K562 (cell line): ENCODE results near the gene C1orf122. TPM values are rescaled to one million over a fixed set of nuclear protein-coding genes. Genes with fewer than 3 reads are reported as not detected.

Source experiments
- AFF4 ChIP-seq: sonication (generic); formaldehyde crosslinking; IDR thresholded peaks from 2 replicates; pipeline ENCODE4 v1.8.0; 2023; ENCODE audit warnings: mild to moderate bottlenecking, missing genetic modification reagents
- ARID1B ChIP-seq: fragments of 450-650 bp; IDR thresholded peaks from 2 replicates; pipeline ENCODE4 v1.6.1; 2016; ENCODE audit warnings: antibody characterized with exemption, mild to moderate bottlenecking, inconsistent platforms
- CBFB ChIP-seq: sonication (generic); formaldehyde crosslinking; IDR thresholded peaks from 2 replicates; pipeline ENCODE4 v1.4.0; 2020; ENCODE audit warnings: mild to moderate bottlenecking, missing genetic modification reagents
- CHD4 ChIP-seq: fragments of 200-600 bp; sonication (generic); IDR thresholded peaks from 3 replicates; pipeline ENCODE4 v1.6.1; 2012; ENCODE audit warnings: low read depth, mild to moderate bottlenecking, mixed read lengths, low read length, inconsistent platforms; ENCODE audit not compliant: insufficient read depth, insufficient replicate concordance, poor library complexity, severe bottlenecking
- DPF2 ChIP-seq: fragments of 450-650 bp; IDR thresholded peaks from 2 replicates; pipeline ENCODE4 v1.6.1; 2016
- ETV5 ChIP-seq: sonication (generic); formaldehyde crosslinking; IDR thresholded peaks from 2 replicates; pipeline ENCODE4 v1.4.0; 2020; ENCODE audit warnings: low read depth, mild to moderate bottlenecking, missing genetic modification reagents
- FOXJ3 ChIP-seq: sonication (generic); formaldehyde crosslinking; IDR thresholded peaks from 2 replicates; pipeline ENCODE4 v1.4.0; 2020; ENCODE audit warnings: mild to moderate bottlenecking, missing genetic modification reagents
- FOXK1 ChIP-seq: sonication (generic); formaldehyde crosslinking; IDR thresholded peaks from 2 replicates; pipeline ENCODE4 v1.8.0; 2022; ENCODE audit warnings: missing genetic modification reagents, mild to moderate bottlenecking, borderline replicate concordance
- GATA2 ChIP-seq: sonication (generic); formaldehyde crosslinking; IDR thresholded peaks from 2 replicates; pipeline ENCODE4 v1.4.0; 2020; ENCODE audit warnings: mild to moderate bottlenecking, missing genetic modification reagents
- HCFC1 ChIP-seq: IDR thresholded peaks from 2 replicates; pipeline ENCODE4 v1.6.1; 2012; ENCODE audit warnings: low read depth, low read length, improper control_type of control experiment
- HIVEP1 ChIP-seq: fragments of 250-450 bp; sonication (Bioruptor Pico); IDR thresholded peaks from 2 replicates; pipeline ENCODE4 v1.4.0; 2020; ENCODE audit warnings: mild to moderate bottlenecking
- HNRNPLL ChIP-seq: fragments of 200-400 bp; formaldehyde crosslinking; IDR thresholded peaks from 2 replicates; pipeline ENCODE4 v1.6.1; 2017; ENCODE audit warnings: low read length, low read depth, mild to moderate bottlenecking; ENCODE audit not compliant: poor library complexity, severe bottlenecking
- MAX ChIP-seq: sonication (generic); formaldehyde crosslinking; IDR thresholded peaks from 2 replicates; pipeline ENCODE4 v1.9.0; 2022; ENCODE audit warnings: mild to moderate bottlenecking, missing genetic modification reagents
- NRF1 ChIP-seq, 2 experiments: fragments of 450-650 bp; IDR thresholded peaks in 1 of 2; conservative IDR thresholded peaks in 1 of 2; 2 replicates each; pipeline ENCODE4 v1.6.1; 2014; ENCODE audit warnings: mild to moderate bottlenecking in 2 of 2
- POU5F1 ChIP-seq: fragments of 150-350 bp; IDR thresholded peaks from 2 replicates; pipeline ENCODE4 v1.6.1; 2014; ENCODE audit warnings: borderline replicate concordance, low read length, low read depth, mild to moderate bottlenecking; ENCODE audit not compliant: partially characterized antibody
- RBM15 ChIP-seq: fragments of 200-400 bp; formaldehyde crosslinking; IDR thresholded peaks from 2 replicates; pipeline ENCODE4 v1.6.1; 2018; ENCODE audit warnings: mild to moderate bottlenecking, low read length, moderate library complexity; ENCODE audit not compliant: insufficient read depth
- SREBF2 ChIP-seq: sonication (generic); formaldehyde crosslinking; IDR thresholded peaks from 2 replicates; pipeline ENCODE4 v1.4.0; 2020; ENCODE audit warnings: mild to moderate bottlenecking, missing genetic modification reagents
- TFAM ChIP-seq: fragments of 250-450 bp; sonication (Bioruptor Pico); conservative IDR thresholded peaks from 2 replicates; pipeline ENCODE4 v1.5.0; 2021; ENCODE audit warnings: mild to moderate bottlenecking, moderate library complexity
- ZFP91 ChIP-seq: sonication (generic); formaldehyde crosslinking; IDR thresholded peaks from 2 replicates; pipeline ENCODE4 v1.8.0; 2022; ENCODE audit warnings: mild to moderate bottlenecking, missing genetic modification reagents
- ZKSCAN1 ChIP-seq: fragments of 150-350 bp; IDR thresholded peaks from 2 replicates; pipeline ENCODE4 v1.6.1; 2016; ENCODE audit warnings: low read depth, low read length
- ZNF224 ChIP-seq: sonication (generic); formaldehyde crosslinking; IDR thresholded peaks from 2 replicates; pipeline ENCODE4 v1.8.0; 2022; ENCODE audit warnings: mild to moderate bottlenecking, missing genetic modification reagents
- polyA plus RNA-seq, 8 experiments: library from polyadenylated mRNA; depleted of rRNA in 4 of 8; stranded (reverse) in 5 of 8; unstranded in 3 of 8; fragments of >200 nt; fragmentation: Nextera tagmentation in 2 of 8; fragmentation: Illumina TruSeq in 1 of 8; extraction: Ambion mirVana in 2 of 8; extraction: Trizol in 1 of 8; gene quantifications; 2 replicates each; pipeline versions ENCODE4 v1.2.1 to v1.2.3, GENCODE V29; 2011 to 2014; ENCODE audit warnings: inconsistent platforms in 1 of 8, missing spikeins in 1 of 8
- total RNA-seq, 7 experiments: library from RNA; depleted of rRNA in 6 of 7; stranded (reverse); fragments of >200 nt in 6 of 7; fragmentation: Illumina TruSeq in 2 of 7; extraction: Trizol in 2 of 7; gene quantifications; 2 replicates each; pipeline versions ENCODE4 v1.2.1 to v1.2.3, GENCODE V29; 2011 to 2021; ENCODE audit warnings: low replicate concordance in 1 of 7
- TF ChIP-seq, protein P1 (sequence below): fragments of 250-450 bp; sonication (Bioruptor Pico); IDR thresholded peaks from 2 replicates; pipeline ENCODE4 v1.5.0; 2022; ENCODE audit warnings: mild to moderate bottlenecking

Gene C1orf122
- total and polyA plus RNA-seq, 9 of the 15 experiments (the other 6 are each of a cell fraction or from before 2014, with no cell fraction given) = 3.6 to 70.9 (median 17.3) TPM

GRCh38 chr1:37807220-37807554, 403 bp upstream of the C1orf122 start (continued):
- TF ChIP-seq NRF1 (conservative IDR thresholded peaks at IDR 0.05 in 1 of 2, IDR thresholded peaks at IDR 0.05 in 1 of 2) = no peak
- TF ChIP-seq ZFP91 (CRISPR knock-in tag) = no peak
- no peak for TF ChIP-seq FOXJ3 (CRISPR knock-in tag)
- TF ChIP-seq, protein P1, sequence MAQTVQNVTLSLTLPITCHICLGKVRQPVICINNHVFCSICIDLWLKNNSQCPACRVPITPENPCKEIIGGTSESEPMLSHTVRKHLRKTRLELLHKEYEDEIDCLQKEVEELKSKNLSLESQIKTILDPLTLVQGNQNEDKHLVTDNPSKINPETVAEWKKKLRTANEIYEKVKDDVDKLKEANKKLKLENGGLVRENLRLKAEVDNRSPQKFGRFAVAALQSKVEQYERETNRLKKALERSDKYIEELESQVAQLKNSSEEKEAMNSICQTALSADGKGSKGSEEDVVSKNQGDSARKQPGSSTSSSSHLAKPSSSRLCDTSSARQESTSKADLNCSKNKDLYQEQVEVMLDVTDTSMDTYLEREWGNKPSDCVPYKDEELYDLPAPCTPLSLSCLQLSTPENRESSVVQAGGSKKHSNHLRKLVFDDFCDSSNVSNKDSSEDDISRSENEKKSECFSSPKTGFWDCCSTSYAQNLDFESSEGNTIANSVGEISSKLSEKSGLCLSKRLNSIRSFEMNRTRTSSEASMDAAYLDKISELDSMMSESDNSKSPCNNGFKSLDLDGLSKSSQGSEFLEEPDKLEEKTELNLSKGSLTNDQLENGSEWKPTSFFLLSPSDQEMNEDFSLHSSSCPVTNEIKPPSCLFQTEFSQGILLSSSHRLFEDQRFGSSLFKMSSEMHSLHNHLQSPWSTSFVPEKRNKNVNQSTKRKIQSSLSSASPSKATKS (CRISPR knock-in tag) = no peak
- TF ChIP-seq SREBF2 (CRISPR knock-in tag) = 0 out of 2 replicates have a peak, but pooled peaks have one; percentile 54
- TF ChIP-seq AFF4 = no peak
- TF ChIP-seq RBM15 = no peak
- TF ChIP-seq HNRNPLL = no peak
- no peak for TF ChIP-seq CBFB
- TF ChIP-seq ZNF224 (CRISPR knock-in tag) = no peak
- no peak for TF ChIP-seq ZKSCAN1
- TF ChIP-seq DPF2 = no peak
- TF ChIP-seq POU5F1 = no peak
- peak; percentile 24; the same call in 1 of the 2 replicates for TF ChIP-seq ARID1B
- no peak for TF ChIP-seq HIVEP1 (CRISPR knock-in tag)
- no peak for TF ChIP-seq TFAM (CRISPR knock-in tag)
- TF ChIP-seq ETV5 (CRISPR knock-in tag) = 0 out of 2 replicates have a peak, but pooled peaks have one; percentile 24
- TF ChIP-seq MAX (CRISPR knock-in tag) = no peak
- TF ChIP-seq CHD4 = no peak
- TF ChIP-seq HCFC1 = no peak
- TF ChIP-seq FOXK1 (CRISPR knock-in tag) = 0 out of 2 replicates have a peak, but pooled peaks have one; percentile 29
- TF ChIP-seq GATA2 (CRISPR knock-in tag) = peak; percentile 34; the same call in 1 of the 2 replicates
